Activated naive CD4-positive, alpha-beta T cell treated with anti-CD3 and anti-CD28 coated beads, Interleukin-2, amount 50 U/mL, for 72 hours (primary cell): ENCODE data around the gene OPRL1. TPM values are rescaled to one million over a fixed set of nuclear protein-coding genes. Genes with fewer than 3 reads are reported as not detected.
A peak's percentile ranks its signal among the peaks of the same experiment; 100 is the strongest.

Experiments used
- ATAC-seq, 2 donors: fragments of 150-1000 bp; cut with Tn5 transposase; 2 replicates each; pipeline ENCODE4 v1.10.0; 2021; ENCODE audit warnings: mild to moderate bottlenecking in 2 of 2, moderate library complexity in 2 of 2
- DNase-seq, 2 donors: peaks; one replicate each; pipeline ENCODE4 v3.0.0; 2021 to 2022; ENCODE audit warnings: low spot score in 2 of 2
- H3K27ac Mint-ChIP-seq, 2 donors: one replicate each; pipeline ENCODE4 v1.8.0; 2022; ENCODE audit warnings: mild to moderate bottlenecking in 2 of 2, mixed read lengths in 2 of 2
- H3K36me3 Mint-ChIP-seq, 2 donors: one replicate each; pipeline ENCODE4 v1.8.0; 2022; ENCODE audit warnings: mixed read lengths in 2 of 2
- H3K9me3 Mint-ChIP-seq, 2 donors: one replicate each; pipeline ENCODE4 v1.8.0; 2022; ENCODE audit warnings: mixed read lengths in 2 of 2
- total RNA-seq, 2 donors: library from RNA; stranded (reverse); gene quantifications; one replicate each; pipeline ENCODE4 v1.2.3, GENCODE V29; 2022

Gene OPRL1
- 1 to 10 TPM in 1 of 2 donors, under 1 TPM in 1; 0.32 to 1.2 TPM for total RNA-seq

- Mint-ChIP-seq H3K36me3 (peaks cover 5 to 7% of the 10 kb centered on the region in 2 donors), H3K27ac (peak within 1 kb of the TSS; percentile 74 to 90), H3K9me3 (no peaks in the 10 kb centered on the region)
- ATAC-seq (peak in 1 of 2 donors; percentile 6), DNase-seq (no peak)
These were observed at the start of gene OPRL1 for GRCh38 chr20:64080013-64080812. Gene OPRL1 (plus strand): TSS chr20:64080082. CDS start chr20:64092721, 12,639 bp downstream.

GRCh38 chr20:64030371-64031134 lies 49.3 kb upstream of the OPRL1 start:
- no peaks in the 10 kb centered on the region for H3K9me3 Mint-ChIP-seq
- DNase-seq (no peak), ATAC-seq (no peak)
- peaks cover 3 to 5% of the 10 kb centered on the region in 2 donors for H3K36me3 Mint-ChIP-seq
- H3K27ac Mint-ChIP-seq, result no peak overlapping the region

GRCh38 chr20:64031822-64032314 lies 48.0 kb upstream of the OPRL1 start:
- DNase-seq (no peak), ATAC-seq (no peak)
- no peaks in the 10 kb centered on the region for H3K9me3 Mint-ChIP-seq
- peaks cover 0 to 5% of the 10 kb centered on the region in 2 donors for H3K36me3 Mint-ChIP-seq
- peak overlapping the region in 1 of 2 donors; percentile 82 for H3K27ac Mint-ChIP-seq

GRCh38 chr20:64032706-64033624 lies 46.9 kb upstream of the OPRL1 start:
- no peak for ATAC-seq
- no peaks in the 10 kb centered on the region for H3K9me3 Mint-ChIP-seq
- H3K36me3 Mint-ChIP-seq, result peaks cover 0 to 5% of the 10 kb centered on the region in 2 donors
- peak overlapping the region; percentile 82 to 92 for H3K27ac Mint-ChIP-seq
- no peak for DNase-seq

GRCh38 chr20:64033981-64034493 lies 45.8 kb upstream of the OPRL1 start:
- peaks cover 0 to 5% of the 10 kb centered on the region in 2 donors for H3K36me3 Mint-ChIP-seq
- ATAC-seq (no peak), DNase-seq (no peak)
- H3K9me3 Mint-ChIP-seq, result no peaks in the 10 kb centered on the region
- H3K27ac Mint-ChIP-seq, result peak overlapping the region; percentile 82 to 92

- no peaks in the 10 kb centered on the region for H3K36me3 Mint-ChIP-seq
- peak; percentile 58 to 61 for ATAC-seq
- peak overlapping the region; percentile 82 to 94 for H3K27ac Mint-ChIP-seq
- H3K9me3 Mint-ChIP-seq, result no peaks in the 10 kb centered on the region
- DNase-seq, result peak in 1 of 2 donors; percentile 53
These were observed 44.6 kb upstream of the OPRL1 start for GRCh38 chr20:64035066-64035932.

- no peaks in the 10 kb centered on the region for H3K9me3 Mint-ChIP-seq
- no peaks in the 10 kb centered on the region for H3K36me3 Mint-ChIP-seq
- DNase-seq (no peak), ATAC-seq (no peak)
- peak within 1 kb of the TSS; percentile 82 to 94 for H3K27ac Mint-ChIP-seq
These were observed 43.9 kb upstream of the OPRL1 start, which contains the start of gene C20orf204 for GRCh38 chr20:64035933-64036345. Gene C20orf204 (plus strand): TSS chr20:64036182. CDS start chr20:64036324, 142 bp downstream.

GRCh38 chr20:64036346-64037198 lies 43.3 kb upstream of the OPRL1 start:
- DNase-seq (no peak), ATAC-seq (peak in 1 of 2 donors; percentile 12)
- no peaks in the 10 kb centered on the region for H3K36me3 Mint-ChIP-seq
- peak overlapping the region; percentile 79 to 82 for H3K27ac Mint-ChIP-seq
- H3K9me3 Mint-ChIP-seq, result no peaks in the 10 kb centered on the region

GRCh38 chr20:64037199-64037497 lies 42.7 kb upstream of the OPRL1 start:
- ATAC-seq, result no peak
- H3K27ac Mint-ChIP-seq, result peak overlapping the region; percentile 79 to 82
- H3K9me3 Mint-ChIP-seq, result no peaks in the 10 kb centered on the region
- no peaks in the 10 kb centered on the region for H3K36me3 Mint-ChIP-seq
- no peak for DNase-seq

GRCh38 chr20:64037498-64038213 lies 42.2 kb upstream of the OPRL1 start:
- Mint-ChIP-seq H3K9me3 (no peaks in the 10 kb centered on the region), H3K36me3 (no peaks in the 10 kb centered on the region), H3K27ac (peak overlapping the region; percentile 79 to 82)
- ATAC-seq, result peak in 1 of 2 donors; percentile 7
- peak in 1 of 2 donors; percentile 52 for DNase-seq

GRCh38 chr20:64038224-64038564 lies 41.7 kb upstream of the OPRL1 start:
- DNase-seq (peak in 1 of 2 donors; percentile 60), ATAC-seq (peak; percentile 17 to 44)
- Mint-ChIP-seq H3K27ac (no peak overlapping the region), H3K36me3 (no peaks in the 10 kb centered on the region), H3K9me3 (no peaks in the 10 kb centered on the region)

- Mint-ChIP-seq H3K9me3 (no peaks in the 10 kb centered on the region), H3K36me3 (no peaks in the 10 kb centered on the region), H3K27ac (peak overlapping the region in 1 of 2 donors; percentile 59)
- ATAC-seq (peak; percentile 62 to 65), DNase-seq (peak; percentile 79 to 85)
These were observed 41.2 kb upstream of the OPRL1 start for GRCh38 chr20:64038565-64039292.

GRCh38 chr20:64039293-64040160 lies 40.4 kb upstream of the OPRL1 start:
- Mint-ChIP-seq H3K36me3 (no peaks in the 10 kb centered on the region), H3K27ac (peak overlapping the region in 1 of 2 donors; percentile 59), H3K9me3 (no peaks in the 10 kb centered on the region)
- ATAC-seq (no peak), DNase-seq (no peak)
